ENCODE measurements around the gene MED22.

The MED22 gene

DNA sequence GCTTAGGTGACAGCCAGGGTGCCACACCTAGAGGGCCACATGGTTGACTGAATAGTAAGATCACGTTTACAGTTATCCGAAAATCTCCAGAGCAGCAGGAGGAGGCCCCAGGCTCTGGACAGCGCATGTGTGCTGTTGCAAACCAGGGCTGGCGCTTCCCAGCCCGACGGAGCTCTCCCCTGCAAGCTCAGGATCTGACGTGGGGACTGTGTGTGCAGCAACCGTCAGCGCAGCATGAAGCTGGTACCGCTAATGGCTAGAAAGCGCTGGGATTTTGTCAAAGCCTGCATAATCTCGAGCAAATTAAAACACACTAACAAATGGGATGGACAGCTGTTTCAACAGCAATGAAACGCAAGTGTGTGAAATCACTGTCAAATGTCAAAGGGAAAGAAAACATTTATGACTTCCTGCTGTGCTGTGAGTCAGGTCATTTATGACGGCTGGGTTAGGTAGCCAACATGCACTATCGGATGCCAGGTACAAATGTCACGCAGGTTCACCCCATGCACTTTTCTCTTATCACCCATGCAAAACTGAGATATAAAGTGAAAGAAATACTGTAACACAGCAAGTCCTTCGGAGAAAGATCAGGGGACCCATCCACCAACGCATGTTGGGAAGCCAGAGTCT lies 20.4 kb upstream of the MED22 start:
- TF ChIP-seq, protein P1, sequence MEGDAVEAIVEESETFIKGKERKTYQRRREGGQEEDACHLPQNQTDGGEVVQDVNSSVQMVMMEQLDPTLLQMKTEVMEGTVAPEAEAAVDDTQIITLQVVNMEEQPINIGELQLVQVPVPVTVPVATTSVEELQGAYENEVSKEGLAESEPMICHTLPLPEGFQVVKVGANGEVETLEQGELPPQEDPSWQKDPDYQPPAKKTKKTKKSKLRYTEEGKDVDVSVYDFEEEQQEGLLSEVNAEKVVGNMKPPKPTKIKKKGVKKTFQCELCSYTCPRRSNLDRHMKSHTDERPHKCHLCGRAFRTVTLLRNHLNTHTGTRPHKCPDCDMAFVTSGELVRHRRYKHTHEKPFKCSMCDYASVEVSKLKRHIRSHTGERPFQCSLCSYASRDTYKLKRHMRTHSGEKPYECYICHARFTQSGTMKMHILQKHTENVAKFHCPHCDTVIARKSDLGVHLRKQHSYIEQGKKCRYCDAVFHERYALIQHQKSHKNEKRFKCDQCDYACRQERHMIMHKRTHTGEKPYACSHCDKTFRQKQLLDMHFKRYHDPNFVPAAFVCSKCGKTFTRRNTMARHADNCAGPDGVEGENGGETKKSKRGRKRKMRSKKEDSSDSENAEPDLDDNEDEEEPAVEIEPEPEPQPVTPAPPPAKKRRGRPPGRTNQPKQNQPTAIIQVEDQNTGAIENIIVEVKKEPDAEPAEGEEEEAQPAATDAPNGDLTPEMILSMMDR (IDR thresholded peaks at IDR 0.05; ENCODE audit: insufficient read depth, missing control alignments) = no peak
- DNase-seq (ENCODE audit: insufficient read length, low spot score) (no peak), FAIRE-seq (no peak)

DNA sequence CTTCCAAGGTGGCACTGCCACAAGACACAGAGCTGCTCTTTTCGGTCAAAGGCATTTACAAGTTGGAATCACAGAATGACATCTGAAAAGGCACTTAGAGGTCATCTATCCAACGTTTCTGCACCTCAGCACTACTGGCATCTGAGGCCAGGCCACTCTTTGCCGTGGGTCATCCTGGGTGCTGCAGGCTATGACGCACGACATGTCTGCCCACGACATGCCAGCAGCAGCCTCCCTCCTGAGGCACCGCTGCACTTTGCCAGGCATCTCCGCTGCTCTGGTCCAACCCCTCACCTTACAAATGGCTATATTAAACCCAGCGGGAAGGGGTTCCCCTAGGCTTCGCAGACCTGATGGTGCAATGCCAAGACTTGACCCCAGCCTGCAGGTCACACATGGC lies 19.8 kb upstream of the MED22 start:
- no peak for DNase-seq (ENCODE audit: insufficient read length, low spot score)
- FAIRE-seq = no peak
- TF ChIP-seq, protein P1 (IDR thresholded peaks at IDR 0.05; ENCODE audit: insufficient read depth, missing control alignments) = no peak

DNA sequence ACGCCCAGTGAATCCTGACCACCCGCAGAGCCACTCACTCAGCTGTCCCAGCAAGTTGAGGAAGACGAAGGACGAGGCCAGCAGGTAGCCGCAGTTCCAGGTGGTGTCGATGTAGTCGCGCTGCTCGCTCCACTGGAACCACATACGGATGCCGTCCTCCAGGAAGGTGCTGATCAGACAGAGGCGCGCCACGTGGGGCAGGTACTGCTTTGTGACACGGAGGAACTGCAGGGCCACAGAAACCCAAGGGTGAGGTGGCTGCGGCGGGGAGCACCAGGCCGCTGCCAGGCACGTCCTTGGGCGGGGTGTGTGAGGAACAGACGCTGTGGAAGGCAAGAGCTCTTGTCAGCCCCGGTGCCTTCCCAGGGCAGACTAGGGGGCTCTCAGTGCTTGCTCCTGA lies 19.3 kb upstream of the MED22 start:
- TF ChIP-seq, protein P1 (IDR thresholded peaks at IDR 0.05; ENCODE audit: insufficient read depth, missing control alignments) = no peak
- no peak for FAIRE-seq
- DNase-seq (ENCODE audit: insufficient read length, low spot score) = no peak

DNA sequence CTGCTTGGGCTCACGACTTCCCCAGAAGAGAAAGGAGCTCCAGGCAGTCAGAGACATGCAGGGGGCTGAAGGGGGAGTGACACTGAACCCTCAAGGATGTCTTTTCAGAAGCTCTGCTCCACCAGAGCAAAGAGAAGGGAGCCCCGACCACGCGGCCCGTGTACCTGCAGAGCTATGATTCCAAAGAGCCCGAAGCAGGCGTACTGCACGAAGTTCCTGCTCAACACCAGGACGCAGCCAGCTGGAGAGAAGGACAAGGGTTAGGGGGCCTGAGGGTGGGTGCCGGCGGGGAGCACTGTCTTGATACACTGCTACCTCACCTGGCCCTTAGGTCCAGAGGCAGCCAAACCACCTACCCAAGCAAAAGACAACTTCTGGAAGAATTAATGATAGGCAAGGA lies 18.5 kb upstream of the MED22 start:
- TF ChIP-seq, protein P1 (IDR thresholded peaks at IDR 0.05; ENCODE audit: insufficient read depth, missing control alignments) = no peak
- no peak for FAIRE-seq
- no peak for DNase-seq (ENCODE audit: insufficient read length, low spot score)

DNA sequence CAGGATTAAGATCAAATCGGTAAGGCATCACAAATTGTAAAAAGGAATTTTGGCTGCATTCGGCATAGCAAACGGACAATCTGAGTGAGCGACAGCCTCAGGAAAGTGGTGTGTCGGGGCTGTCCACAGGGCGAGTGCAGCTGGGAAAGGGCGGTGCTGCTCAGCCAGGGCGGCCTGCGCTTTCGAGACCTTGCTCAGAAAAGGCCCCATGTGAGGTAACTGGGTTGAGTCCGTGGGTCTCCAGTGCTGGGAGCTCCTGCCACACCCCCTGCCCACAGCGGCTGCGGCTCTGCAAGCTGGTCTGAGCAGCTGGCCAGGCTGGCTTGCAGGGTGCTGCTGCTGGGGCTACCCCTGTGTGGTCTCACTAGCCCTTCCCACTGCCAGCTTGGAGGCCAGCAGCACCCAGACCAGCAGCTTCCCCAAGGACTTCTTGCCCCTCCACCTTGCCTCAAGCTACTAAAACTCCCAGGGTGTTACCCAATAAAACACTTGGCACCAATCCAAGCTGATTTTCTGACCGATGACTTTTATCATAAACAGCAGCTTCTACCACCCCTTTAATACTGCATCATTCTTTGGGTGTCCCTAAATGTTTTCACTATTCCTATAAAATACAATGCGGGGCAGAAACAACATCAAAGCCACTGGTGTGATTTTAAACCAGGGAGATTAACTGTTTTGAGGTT lies 14.6 kb upstream of the MED22 start:
- no peak for DNase-seq (ENCODE audit: insufficient read length, low spot score)
- no peak for FAIRE-seq
- TF ChIP-seq, protein P1 (IDR thresholded peaks at IDR 0.05; ENCODE audit: insufficient read depth, missing control alignments) = no peak

DNA sequence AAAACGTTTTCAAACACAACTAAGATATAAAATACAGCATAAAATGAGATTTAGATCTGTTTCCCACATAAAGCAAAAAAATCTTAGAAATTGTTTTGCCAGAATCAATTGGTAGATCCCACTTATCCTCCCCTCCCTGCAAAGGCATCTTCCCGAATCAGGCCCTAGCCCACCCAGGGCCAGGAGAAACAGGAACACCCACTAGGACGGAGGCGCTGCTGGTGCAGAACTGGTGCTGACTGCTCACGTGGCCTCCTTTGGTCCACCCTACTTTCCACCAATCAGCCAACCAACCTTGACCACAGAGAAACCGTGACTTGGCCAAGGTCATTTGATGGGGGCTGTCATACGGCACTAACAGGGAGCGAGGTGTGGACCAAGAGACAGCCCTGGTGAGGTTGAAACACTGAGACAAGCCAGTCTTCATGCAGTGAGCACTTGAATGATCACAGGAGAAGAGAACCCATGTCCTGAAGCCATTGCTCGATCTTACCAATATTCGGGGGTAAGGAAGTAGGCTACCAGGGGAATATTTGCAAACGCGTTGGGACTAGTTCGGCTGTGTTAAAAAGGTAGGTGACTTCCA lies 13.7 kb upstream of the MED22 start:
- TF ChIP-seq, protein P1 (IDR thresholded peaks at IDR 0.05; ENCODE audit: insufficient read depth, missing control alignments) = no peak
- no peak for DNase-seq (ENCODE audit: insufficient read length, low spot score)
- FAIRE-seq = no peak
